ENCODE measurements around the gene CES4A.

Gene CES4A

GRCh38 chr16:67013823-67014633, 25.6 kb downstream of the CES4A start:
- H3K4me1 Mint-ChIP-seq = peaks cover 44% of the 10 kb centered on the region
- H3K9me3 Mint-ChIP-seq = no peaks in the 10 kb centered on the region
- TF ChIP-seq CTCF (IDR thresholded peaks at IDR 0.05) = no peak
- peak; percentile 87 for DNase-seq
- peak overlapping the region; percentile 71 for H3K4me3 Mint-ChIP-seq
- H3K36me3 Mint-ChIP-seq (ENCODE audit: low read depth) = no peaks in the 10 kb centered on the region
- H3K27ac Mint-ChIP-seq = no peak overlapping the region
- H3K27me3 Mint-ChIP-seq (ENCODE audit: low read depth, poor library complexity) = peaks cover 49% of the 10 kb centered on the region

- Mint-ChIP-seq H3K9me3 (no peaks in the 10 kb centered on the region), H3K27me3 (ENCODE audit: low read depth, poor library complexity) (peaks cover 45% of the 10 kb centered on the region)
Measured at GRCh38 chr16:67014634-67015312, 26.4 kb downstream of the CES4A start.

GRCh38 chr16:67015313-67015731, 26.9 kb downstream of the CES4A start:
- Mint-ChIP-seq H3K36me3 (ENCODE audit: low read depth) (no peaks in the 10 kb centered on the region), H3K27me3 (ENCODE audit: low read depth, poor library complexity) (peaks cover 45% of the 10 kb centered on the region), H3K9me3 (no peaks in the 10 kb centered on the region), H3K4me3 (no peak overlapping the region), H3K27ac (no peak overlapping the region), H3K4me1 (peaks cover 37% of the 10 kb centered on the region)
- TF ChIP-seq CTCF (IDR thresholded peaks at IDR 0.05) = no peak
- no peak for DNase-seq

More at GRCh38 chr16:67014634-67015312, 26.4 kb downstream of the CES4A start:
- Mint-ChIP-seq H3K27ac (no peak overlapping the region), H3K4me1 (peaks cover 37% of the 10 kb centered on the region), H3K4me3 (no peak overlapping the region), H3K36me3 (ENCODE audit: low read depth) (no peaks in the 10 kb centered on the region)
- no peak for TF ChIP-seq CTCF (IDR thresholded peaks at IDR 0.05)
- DNase-seq = no peak

GRCh38 chr16:67016143-67016542, 27.8 kb downstream of the CES4A start:
- Mint-ChIP-seq H3K4me3 (no peak overlapping the region), H3K27ac (no peak overlapping the region)

GRCh38 chr16:67016681-67017420, 28.5 kb downstream of the CES4A start:
- no peak for DNase-seq
- peaks cover 45% of the 10 kb centered on the region for H3K4me1 Mint-ChIP-seq
- no peak overlapping the region for H3K27ac Mint-ChIP-seq
- H3K36me3 Mint-ChIP-seq (ENCODE audit: low read depth) = no peaks in the 10 kb centered on the region
- no peak overlapping the region for H3K4me3 Mint-ChIP-seq
- peaks cover 34% of the 10 kb centered on the region for H3K27me3 Mint-ChIP-seq (ENCODE audit: low read depth, poor library complexity)
- H3K9me3 Mint-ChIP-seq = no peaks in the 10 kb centered on the region
- TF ChIP-seq CTCF (IDR thresholded peaks at IDR 0.05) = no peak

More at GRCh38 chr16:67016143-67016542, 27.8 kb downstream of the CES4A start:
- Mint-ChIP-seq H3K4me1 (peaks cover 43% of the 10 kb centered on the region), H3K9me3 (no peaks in the 10 kb centered on the region), H3K27me3 (ENCODE audit: low read depth, poor library complexity) (peaks cover 37% of the 10 kb centered on the region), H3K36me3 (ENCODE audit: low read depth) (no peaks in the 10 kb centered on the region)
- no peak for DNase-seq
- no peak for TF ChIP-seq CTCF (IDR thresholded peaks at IDR 0.05)
